HL-60/S4 (cell line): Measurements from ENCODE around the gene GIGYF2.

Source experiments
- in situ Hi-C: fragments of 300-500 bp; cut with MboI; formaldehyde crosslinking; loops from 2 replicates; pipeline ENCODE4 v1.14.3; 2022; ENCODE audit warnings: low sequenced_read_pairs

GIGYF2 gene

DNA sequence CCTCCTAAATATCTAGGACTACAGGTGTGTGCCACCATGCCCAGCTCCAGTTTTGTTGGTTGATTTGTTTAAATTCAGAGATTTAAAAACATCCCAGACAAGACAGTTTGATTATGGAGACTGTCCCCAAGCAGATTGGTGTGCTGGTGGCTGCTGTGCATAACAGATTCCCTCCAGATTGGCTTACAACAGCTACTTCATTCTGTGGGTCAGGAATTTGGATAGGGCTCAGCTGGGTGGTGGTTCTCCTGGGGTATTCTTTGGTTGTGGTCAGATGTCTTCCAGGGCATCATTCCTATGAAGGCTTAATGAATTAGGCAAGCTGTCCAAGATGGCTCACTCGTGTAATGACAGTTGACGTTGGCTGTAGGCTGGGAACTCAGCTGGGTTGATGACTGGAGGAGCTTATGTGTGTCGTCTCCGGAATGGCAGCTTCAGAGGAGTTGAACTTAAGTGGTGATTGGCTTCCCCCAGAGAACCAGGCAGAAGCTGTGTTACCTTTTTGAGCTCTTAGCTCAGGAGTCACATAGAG lies 162.3 kb downstream of the GIGYF2 start:
- in situ Hi-C loops, result loop anchor here (10.0 kb wide), 1 partner anchor 395 kb away; the partner anchor contains the start of gene ATG16L1

DNA sequence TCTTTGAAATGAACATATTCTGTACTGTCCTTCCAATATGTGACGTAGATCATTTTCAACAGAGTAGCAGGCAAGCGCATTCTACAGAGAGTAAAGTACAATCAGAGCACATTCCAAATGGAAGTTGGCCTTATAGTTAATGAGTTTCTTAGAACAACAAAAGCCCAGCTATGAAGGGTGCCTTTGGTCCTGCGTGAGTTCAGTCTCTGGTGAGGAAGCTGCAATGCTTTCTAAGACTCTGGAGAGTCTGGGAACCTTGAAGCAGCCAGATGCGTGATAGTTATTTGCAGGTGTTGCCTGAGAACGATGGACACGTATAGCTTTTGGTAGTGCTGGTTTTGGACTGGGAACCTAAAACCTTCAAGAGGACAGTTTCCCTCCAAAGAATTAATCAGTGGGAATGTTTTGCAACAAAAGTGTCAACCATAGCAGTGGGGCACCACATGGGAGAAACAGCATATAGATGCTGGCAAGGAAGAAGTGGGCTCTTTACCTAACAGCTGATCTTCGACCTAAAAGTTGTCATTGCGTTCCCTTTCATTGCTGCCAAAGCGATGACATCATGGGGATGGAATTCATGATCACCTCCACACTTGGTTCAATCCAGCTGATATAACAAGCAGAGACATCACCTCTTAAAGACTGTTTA lies 163.6 kb downstream of the GIGYF2 start:
- in situ Hi-C loops, result no loop called here

DNA sequence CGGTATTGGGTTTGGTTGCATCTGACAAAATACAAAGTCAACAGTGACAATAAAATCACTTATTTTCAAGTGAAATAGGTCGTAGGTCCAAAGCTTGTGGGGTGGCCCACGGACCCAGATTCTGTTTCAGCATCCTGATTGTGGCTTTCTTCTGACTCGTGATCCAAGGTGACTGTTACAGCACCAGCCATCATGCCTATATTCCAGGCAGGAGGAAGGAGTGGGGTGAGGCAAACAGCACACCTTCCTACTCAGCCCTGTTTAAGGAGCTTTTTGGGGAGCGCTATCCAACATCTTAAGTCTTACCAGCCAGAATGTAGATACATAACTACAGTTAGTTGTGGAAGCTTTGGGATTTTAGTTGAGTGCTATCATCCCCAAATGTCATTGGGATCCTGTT lies 164.2 kb downstream of the GIGYF2 start:
- in situ Hi-C loops, result no loop called here

DNA sequence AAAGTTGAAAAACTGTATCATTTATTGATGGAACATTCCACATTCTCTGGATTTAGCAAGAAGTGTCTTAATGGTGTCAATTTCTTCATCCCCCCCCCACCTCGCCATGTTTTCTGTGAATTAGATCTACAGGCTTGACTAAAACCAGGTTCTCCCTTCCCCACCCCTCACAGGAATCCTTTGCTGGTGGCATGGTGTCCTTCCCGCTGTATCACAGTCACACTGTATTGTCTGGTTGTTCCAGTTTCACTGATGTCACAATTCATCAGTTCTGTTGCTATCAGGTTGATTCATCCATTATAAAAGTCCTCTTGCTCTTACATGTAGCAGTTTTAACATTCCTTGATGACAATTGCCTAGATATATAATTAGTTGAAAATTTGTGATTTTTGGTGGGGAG lies 166.9 kb downstream of the GIGYF2 start:
- in situ Hi-C loops, result no loop called here

DNA sequence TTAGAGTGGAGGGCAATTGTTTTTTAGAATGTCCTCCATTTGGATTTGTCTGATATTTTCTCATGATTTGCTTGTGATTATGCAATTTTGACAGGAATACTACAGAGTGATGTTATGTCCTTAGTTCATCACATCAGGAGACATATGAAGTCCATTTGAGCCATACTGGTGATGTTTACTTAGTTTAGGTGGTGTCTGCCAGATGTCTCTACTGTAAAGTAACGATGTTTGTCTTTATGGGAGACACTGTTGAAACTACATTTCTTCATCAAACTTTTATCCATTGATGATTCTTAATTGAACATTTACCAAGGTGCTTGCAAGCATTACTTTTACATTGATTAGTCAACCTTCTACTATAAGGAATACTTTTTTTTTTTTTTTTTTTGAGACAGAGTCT lies 168.0 kb downstream of the GIGYF2 start:
- in situ Hi-C loops, result no loop called here

DNA sequence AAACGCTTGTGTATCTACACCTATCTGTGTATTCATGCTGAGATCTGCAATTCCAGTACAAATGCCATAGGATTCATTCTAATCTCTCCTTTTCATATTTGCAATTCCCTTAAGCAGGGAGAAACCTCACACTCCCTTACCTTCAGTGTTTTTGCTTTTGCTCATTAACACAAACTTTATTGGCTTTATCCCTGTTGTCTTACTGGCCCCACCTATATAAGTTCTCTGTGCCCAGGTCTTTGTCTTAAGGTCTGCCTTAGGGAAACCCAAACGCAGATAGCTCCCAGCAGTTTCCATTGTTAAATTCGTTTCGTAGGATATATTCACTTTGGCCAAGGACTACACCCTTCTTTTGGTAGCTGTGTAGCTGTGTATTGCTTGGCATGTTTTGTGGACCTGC lies 169.0 kb downstream of the GIGYF2 start:
- in situ Hi-C loops, result no loop called here

DNA sequence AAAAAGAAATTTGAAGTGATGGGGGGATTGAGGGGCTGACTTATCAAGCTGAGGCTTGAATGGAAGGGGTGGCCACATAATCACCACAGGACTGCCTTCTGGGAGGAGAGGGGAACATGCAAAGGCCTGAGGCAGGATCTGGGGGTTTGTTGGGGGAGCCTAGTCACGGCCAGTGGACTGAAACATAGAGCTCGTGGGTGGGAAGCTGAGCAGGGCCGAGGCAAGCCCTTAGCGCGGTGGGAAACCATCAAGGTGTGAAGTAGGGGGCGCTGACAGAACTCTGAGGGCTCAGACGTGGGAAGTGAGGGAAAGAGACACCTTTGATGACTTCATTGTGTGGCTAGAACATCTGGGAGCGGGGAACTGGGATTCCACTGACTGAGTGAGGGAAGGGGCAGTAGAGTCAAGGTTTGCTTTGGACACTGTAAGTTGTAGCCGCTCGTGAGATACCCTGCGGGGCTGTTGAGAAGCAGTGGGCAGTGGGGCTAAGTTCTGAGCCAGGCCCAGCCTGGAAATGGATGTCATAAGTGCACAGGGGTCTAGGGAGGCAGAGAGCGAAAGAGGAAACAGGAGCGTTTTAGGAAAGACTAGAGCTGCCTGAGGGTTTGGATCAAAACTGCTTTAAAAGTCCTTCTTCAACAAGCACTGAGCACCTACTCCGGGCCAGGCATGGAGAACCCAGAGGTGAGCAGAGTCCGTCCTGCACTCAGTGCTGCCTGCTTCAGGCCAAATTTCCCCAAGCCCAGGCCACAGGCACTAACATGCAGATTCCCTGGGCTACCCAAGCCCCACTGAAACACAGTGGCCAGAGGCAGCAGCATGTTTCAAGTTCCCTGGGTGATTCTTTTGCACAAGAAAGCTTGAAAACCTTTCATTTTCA lies 172.2 kb downstream of the GIGYF2 start:
- in situ Hi-C loops, result no loop called here

DNA sequence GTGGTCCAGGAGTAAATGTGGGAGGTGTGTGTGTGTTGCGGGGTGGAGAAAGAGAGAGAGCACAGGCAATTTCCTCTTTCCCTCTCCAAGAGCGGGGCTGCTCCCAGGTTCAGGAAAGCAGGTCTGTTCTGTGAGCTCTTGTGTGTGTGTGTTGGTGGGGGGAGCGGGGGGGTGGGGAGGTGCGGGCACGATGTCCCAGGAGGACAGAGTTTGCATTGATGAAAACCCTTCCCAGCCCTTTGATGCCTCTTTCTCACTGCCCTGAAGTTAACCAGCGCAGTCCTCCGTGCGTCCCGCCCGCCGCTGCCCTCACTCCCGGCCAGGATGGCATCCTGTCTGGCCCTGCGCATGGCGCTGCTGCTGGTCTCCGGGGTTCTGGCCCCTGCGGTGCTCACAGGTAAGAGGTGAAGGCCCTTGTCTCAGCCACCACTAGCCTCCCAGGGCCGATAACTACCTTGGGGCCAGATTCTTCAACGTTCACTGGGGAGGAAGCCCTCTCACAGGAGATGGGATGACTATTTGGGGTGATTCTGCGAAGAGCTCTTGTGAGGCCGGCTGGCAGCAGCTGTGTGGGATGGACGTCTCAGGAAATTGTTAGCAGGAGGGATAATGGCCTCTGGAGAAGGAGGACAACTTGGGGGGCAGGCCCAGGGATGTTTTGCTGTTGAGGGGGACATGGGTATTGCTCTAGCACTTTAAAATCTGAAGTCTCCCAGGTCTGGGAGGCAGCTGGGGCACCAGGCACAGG lies 173.1 kb downstream of the GIGYF2 start, which contains the start of gene SNORC:
Gene SNORC, plus strand, starts transcription at position 247 of the 748 bp plus-strand sequence. Its CDS starts 78 bp downstream, at position 325.
- in situ Hi-C loops, result no loop called here

DNA sequence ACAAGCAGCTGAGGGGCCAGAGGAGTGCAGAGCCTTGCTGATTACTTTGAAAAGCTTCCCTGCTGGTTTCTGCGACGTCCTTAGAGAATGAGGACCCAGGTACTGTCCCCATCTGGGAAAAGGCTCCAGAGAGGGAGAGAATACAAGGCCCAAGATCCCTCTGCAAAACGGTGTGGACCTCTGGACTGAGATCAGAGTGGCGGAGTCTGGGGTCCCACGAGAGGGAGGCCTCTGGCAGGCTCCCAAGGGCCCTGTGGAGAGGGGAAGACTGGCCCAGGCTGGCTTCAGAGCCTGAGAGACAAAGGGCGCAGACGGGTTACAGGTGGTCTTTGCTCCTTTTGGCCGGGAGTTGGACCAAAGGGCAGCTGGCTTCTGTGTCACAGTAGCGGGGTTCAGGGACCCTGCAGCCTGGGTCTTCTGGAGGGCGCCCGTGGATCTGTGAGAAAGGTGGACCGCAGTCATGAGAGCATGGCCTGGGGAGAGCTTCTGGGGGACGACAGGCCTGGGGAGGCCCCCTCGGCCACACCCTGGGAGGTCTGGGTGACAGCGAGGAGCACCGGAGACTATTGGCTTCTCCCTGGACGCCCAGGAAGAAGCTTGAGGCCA lies 173.7 kb downstream of the GIGYF2 start:
- in situ Hi-C loops, result no loop called here

DNA sequence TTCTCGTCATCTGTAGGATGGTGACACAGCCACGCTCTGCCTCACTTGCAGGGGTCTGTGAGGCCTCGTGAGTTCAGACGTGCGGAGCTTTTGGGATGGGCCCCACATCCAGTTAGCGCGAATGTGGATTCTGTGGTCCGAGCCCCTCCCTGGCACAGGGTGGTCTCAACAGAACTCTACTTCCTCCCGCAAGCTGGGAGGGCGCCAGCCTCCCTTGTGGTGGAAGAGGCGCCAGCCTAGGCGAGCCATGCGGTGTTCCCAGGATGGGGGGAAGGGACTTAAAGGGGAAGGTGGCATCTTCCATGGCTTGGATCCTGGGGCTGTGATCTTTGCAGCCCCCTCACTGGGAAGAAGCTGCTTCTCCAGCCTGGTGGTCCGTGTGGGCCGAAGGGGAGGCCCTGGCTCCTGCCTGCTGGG lies 174.3 kb downstream of the GIGYF2 start:
- in situ Hi-C loops, result no loop called here

DNA sequence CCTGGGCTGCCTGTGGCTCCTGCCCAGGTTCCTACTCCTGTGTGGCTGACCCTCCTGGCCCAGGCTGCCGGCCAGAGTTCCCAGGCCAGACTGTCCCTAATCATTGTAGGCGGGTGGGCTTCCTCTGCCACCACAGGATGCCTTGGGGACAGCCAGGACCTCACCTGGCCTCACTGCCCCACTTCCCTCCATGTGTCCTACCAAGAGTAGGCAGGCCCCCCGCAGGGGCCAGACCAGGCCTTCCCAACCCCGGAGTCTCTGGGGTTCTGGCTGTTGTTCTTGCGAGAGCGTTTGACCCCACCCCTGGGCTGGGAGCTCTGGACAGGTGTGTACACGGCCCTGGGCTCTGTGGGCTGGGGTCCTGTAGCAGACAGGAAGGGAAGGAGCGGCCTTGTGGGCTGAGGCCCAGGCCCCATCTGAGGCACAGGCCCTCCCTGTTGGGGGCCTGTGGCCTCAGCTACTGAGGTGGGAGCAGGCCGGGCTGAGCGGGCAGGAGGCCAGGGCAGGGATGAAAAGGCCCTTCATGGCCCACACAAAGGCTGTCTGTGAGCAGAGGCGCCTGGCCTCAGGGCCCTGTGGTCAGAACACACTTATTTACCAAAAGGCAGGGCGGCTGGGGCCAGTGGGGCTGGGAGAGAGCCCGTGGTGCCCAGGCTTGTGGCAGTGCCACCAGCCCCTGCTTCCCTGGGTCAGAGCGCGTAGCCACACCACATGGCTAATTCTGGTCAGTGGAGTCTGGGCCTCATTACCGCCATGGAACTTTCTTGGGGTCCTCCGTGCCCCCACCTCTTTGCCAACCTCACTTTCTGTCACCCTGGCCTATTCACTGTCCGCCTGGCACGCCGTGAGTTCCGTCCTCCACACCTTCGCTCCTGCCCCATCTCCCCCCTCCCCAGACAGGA lies 175.0 kb downstream of the GIGYF2 start:
- in situ Hi-C loops, result no loop called here

DNA sequence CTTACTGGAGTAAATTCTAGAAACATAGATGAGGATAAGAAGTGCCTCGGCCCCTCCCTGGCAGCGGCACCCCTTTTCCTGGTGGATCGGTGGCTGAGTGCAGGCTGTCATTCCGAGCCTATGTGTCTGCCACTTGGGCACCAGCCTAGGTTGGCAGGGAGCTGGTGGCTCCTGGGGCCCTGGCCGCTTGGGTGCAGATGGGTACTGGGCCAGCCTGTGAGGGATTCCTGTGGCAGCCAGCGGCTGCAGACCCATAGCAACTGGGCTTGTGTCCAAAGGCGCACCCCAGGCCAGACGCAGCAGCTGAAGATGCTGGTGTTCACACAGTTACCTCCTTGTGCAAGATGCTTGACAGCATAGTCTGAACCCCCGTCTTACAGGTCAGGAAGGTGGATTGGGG lies 175.7 kb downstream of the GIGYF2 start:
- in situ Hi-C loops, result no loop called here

DNA sequence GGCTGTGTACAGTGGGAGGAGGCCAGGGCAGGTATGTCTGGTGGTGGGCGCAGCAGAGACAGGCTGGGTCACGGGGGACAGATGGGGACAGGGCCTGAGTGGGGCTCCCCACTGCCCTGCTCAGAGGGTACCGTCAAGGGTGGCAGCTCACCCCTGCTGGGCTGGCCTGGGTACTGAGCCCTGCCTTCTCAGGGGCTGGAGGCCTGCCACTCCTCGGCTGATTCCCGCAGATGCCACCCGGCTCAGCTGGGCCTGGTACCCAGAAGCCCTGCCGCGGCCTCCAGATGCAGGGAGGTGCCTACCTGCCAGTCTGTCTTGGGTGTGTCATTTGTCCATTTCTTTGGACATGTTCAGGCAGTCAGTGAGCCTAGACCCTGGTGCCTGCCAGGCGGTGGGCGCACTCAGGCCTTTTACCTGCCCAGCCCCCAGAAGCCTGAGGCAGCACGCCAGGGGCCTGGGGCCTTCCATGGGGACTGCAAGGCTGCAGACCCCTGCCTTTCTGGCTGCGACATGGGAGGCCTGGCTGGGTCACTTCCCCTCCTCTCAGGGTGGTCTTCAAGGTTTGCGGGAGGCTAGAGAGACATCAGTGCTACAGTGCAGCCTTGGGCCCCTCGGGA lies 176.3 kb downstream of the GIGYF2 start:
- in situ Hi-C loops, result no loop called here

DNA sequence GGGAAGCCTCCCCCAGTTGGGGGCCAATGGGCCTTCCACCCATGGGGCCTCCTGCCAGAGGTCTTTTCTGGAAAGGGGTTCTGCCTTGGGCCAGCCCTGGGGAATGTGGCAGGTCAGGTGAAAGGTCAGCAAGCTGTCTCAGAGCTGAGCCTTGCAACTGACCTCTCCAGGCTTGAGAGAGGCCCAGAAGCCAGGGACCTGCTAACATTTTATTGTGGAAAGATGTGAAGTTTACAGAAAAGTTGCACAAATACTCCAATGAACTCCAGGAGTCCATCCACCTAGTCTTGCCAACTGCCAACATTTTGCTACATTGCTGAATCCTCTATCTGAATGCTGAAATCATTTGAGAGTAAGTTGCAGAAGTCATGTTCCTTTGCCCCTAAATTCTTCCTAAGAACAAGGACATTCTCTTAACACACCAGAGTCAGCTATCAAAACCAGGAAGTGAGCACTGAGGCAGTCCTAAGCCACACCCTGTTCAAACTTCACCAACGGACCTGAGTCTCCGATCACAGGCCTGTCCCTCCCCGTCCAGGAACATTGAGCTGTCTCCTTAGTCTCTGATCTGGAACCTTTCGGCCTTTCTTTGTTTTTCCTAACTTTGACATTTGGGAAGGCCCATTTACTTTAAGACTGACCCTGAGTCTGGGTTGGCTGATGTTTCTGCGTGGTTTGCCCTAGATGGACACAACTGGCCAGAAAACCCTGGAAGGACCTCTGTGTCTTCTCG lies 176.9 kb downstream of the GIGYF2 start:
- in situ Hi-C loops, result no loop called here

DNA sequence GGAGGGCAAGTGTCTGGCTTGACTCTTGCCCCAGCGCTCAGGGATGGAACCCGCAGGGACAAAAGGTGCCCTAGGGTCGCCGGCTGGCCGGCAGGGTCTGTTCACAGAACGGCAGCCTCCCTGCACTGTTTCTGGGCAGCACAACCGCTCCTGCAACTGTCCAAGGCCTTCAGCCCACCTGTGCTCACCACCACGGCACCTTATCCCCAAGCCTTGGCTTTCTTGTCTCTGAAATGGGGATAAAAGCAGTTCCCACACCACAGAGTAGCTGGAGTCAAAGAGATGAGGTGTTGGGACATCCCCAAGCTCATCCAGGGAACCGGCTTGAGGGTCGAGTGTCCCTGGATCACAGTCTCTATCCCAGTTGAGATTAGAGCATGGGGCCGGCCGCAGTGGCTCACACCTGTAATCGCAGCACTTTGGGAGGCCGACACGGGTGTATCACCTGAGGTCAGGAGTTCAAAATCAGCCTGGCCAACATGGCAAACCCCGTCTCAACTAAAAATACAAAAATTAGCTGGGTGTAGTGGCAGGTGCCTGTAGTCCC lies 177.6 kb downstream of the GIGYF2 start:
- in situ Hi-C loops, result no loop called here

DNA sequence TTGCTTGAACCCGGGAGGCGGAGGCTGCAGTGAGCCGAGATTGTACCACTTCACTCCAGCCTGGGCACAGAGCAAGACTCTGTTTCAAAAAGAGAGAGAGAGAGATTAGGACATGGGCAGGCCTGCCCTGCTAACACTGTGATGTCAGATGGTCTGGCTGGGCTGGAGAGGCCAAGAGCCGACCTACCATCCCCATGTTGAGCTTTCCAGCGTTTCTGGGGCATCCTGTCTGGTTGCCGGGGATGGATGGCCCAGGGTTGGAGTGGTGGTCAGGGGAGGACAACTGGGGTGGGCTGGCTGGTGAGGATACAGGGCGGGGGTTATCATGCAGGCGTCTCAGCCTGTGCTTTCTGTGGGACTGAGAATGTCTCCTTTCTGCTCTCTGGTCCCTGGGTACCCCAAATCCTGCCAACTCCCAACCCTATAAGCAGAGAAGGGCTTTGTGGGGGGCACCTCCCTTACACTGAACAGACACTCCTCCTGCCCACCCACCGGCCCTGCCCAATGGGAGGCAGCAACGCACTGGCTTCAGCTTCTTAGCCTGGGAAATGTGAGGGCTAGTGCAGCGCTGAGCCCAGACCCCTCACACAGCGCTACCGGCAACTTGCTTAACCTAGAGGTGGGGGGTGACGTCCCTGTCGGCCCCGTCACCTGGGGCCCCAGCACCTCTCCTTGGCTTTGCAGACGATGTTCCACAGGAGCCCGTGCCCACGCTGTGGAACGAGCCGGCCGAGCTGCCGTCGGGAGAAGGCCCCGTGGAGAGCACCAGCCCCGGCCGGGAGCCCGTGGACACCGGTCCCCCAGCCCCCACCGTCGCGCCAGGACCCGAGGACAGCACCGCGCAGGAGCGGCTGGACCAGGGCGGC lies 178.4 kb downstream of the GIGYF2 start:
- in situ Hi-C loops, result no loop called here

DNA sequence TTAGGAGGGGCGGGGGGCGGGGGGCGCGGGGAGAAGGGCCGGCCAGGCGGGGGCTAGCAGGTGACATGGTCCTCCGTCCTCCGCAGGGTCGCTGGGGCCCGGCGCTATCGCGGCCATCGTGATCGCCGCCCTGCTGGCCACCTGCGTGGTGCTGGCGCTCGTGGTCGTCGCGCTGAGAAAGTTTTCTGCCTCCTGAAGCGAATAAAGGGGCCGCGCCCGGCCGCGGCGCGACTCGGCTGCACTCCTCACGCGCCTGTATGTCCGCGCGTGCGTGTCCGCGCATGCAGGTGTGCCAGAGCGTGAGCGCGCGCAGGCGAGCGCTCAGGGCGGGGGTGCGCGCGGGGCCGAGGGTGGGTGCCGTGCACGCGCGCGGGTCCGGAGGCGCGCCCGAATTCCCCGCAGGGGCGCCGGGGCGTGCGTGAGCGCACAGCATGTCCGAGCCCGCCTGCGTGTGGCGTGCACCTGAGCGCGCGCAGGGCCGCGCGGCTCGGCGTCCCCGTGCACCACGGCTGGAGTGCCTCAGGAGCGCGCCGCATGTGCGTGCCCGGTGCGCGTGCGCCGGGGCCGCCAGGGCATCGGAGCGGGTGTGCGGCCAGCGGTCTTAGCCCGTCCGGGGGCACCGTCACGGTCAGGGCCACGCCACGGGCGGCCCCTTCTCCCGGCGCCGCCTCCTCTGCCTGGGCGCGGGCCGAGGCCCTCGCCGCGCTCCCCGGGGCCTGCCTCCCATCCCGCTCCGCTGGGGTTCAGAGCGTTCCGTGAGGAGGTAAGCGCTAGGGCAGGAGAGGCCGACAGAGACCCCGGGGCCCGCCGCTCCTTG lies 179.2 kb downstream of the GIGYF2 start:
- in situ Hi-C loops, result no loop called here
